Kidney (tissue), 14 donors: ENCODE measurements around the gene GSTA5. TPM values are rescaled to one million over a fixed set of nuclear protein-coding genes. Genes with fewer than 3 reads are reported as not detected.
"Not testable (repeated sequence)": the region's sequence is repeated elsewhere in the genome, so short reads cannot be mapped to it uniquely, and the experiment has no call there.

ENCODE experiments used
- DNase-seq, 5 donors: peaks; one replicate each; pipeline ENCODE4 v3.0.0-alpha.2; 2013 to 2020
- FAIRE-seq: peaks from 2 replicates; lab custom pipeline; 2012; peaks lifted over from hg19 to GRCh38; lab: Jason Lieb, UNC
- H3K27ac ChIP-seq, 2 donors: one replicate each; pipeline ENCODE4 v1.7.0; 2013; ENCODE audit warnings: low read depth in 2 of 2, low read length in 2 of 2, inconsistent platforms in 1 of 2
- H3K27me3 ChIP-seq: one replicate; pipeline ENCODE4 v1.7.1; 2013; ENCODE audit warnings: low read length, inconsistent platforms; ENCODE audit not compliant: control insufficient read depth, insufficient read depth
- H3K36me3 ChIP-seq, 3 donors: one replicate each; pipeline versions ENCODE4 v1.7.0 to v1.7.1; 2013; ENCODE audit warnings: low read length in 3 of 3, control low read depth in 1 of 3, inconsistent platforms in 1 of 3; ENCODE audit not compliant: insufficient read depth in 3 of 3, control insufficient read depth in 2 of 3
- H3K4me1 ChIP-seq, 3 donors: one replicate each; pipeline versions ENCODE4 v1.7.0 to v1.7.1; 2013; ENCODE audit warnings: low read length in 3 of 3, inconsistent platforms in 1 of 3, low read depth in 1 of 3; ENCODE audit not compliant: control insufficient read depth in 2 of 3, insufficient read depth in 2 of 3
- H3K4me3 ChIP-seq, 3 donors: one replicate each; pipeline versions ENCODE4 v1.7.0 to v1.8.1; 2013; ENCODE audit warnings: low read length in 3 of 3, control low read depth in 1 of 3, inconsistent platforms in 1 of 3
- H3K9ac ChIP-seq, 3 donors: one replicate each; pipeline versions ENCODE4 v1.7.0 to v1.7.1; 2013; ENCODE audit warnings: low read length in 3 of 3, control low read depth in 1 of 3, inconsistent platforms in 1 of 3
- H3K9me3 ChIP-seq, 3 donors: one replicate each; pipeline versions ENCODE4 v1.7.0 to v1.7.1; 2013; ENCODE audit warnings: low read length in 3 of 3, control low read depth in 1 of 3, inconsistent platforms in 1 of 3; ENCODE audit not compliant: control insufficient read depth in 2 of 3, insufficient read depth in 1 of 3
- CTCF ChIP-seq: IDR thresholded peaks from 3 replicates; pipeline ENCODE4 v1.5.1; 2012; ENCODE audit warnings: mild to moderate bottlenecking, moderate library complexity, borderline replicate concordance; ENCODE audit not compliant: insufficient read depth; ENCODE audit errors: extremely low read depth
- intact Hi-C: fragments of 100-400 bp; cut with DNase I; formaldehyde crosslinking; loops from one replicate; pipeline ENCODE4 v1.11.1; 2022
- polyA plus RNA-seq: library from polyadenylated mRNA; stranded (reverse); fragments of 350-450 nt; fragmentation: Illumina TruSeq; extraction: RNeasy Lipid Tissue Mini Kit (QIAGEN cat#74804); gene quantifications from one replicate; pipeline ENCODE4 v1.2.3, GENCODE V29; 2014; ENCODE audit warnings: low read depth, low replicate concordance; ENCODE audit not compliant: insufficient read depth
- total RNA-seq: library from RNA; stranded (reverse); fragmentation: NEBNext Ultra II Directional; extraction: Animal tissue kit (Norgen Biotek cat#: 25700); gene quantifications from one replicate; pipeline ENCODE4 v1.2.1, GENCODE V29; 2021
- donor health status: control.
- donor health status: control.
- donor health status: control.
- donor health status: control.
- donor health status: control.
- donor health status: DM: yes; HTN: yes; CAD: no.
- donor health status: Normal renal cell carcinoma (clear cell type).

The GSTA5 gene
- total and polyA plus RNA-seq, 2 donors from 2014 or later = not detected

GRCh38 chr6:52829046-52829817 lies 11.4 kb downstream of the GSTA5 start:
- intact Hi-C loops = no loop called here
- peak in 1 of 5 donors; percentile 69 for DNase-seq
- no peak for FAIRE-seq

GRCh38 chr6:52828621-52829020 lies 12.0 kb downstream of the GSTA5 start:
- H3K36me3 ChIP-seq = not testable (repeated sequence)

More at GRCh38 chr6:52829046-52829817, 11.4 kb downstream of the GSTA5 start:
- Histone ChIP-seq H3K4me3 (no peak overlapping the region), H3K27me3 (no peaks in the 10 kb centered on the region), H3K9me3 (no peaks in the 10 kb centered on the region), H3K36me3 (no peaks in the 10 kb centered on the region), H3K9ac (no peak overlapping the region), H3K27ac (no peak overlapping the region), H3K4me1 (no peaks in the 10 kb centered on the region)
- TF ChIP-seq CTCF = no peak

GRCh38 chr6:52827073-52827783 lies 13.4 kb downstream of the GSTA5 start:
- H3K27me3 ChIP-seq, H3K4me1 ChIP-seq, H3K9me3 ChIP-seq, H3K4me3 ChIP-seq, H3K9ac ChIP-seq, H3K36me3 ChIP-seq, H3K27ac ChIP-seq, intact Hi-C loops, FAIRE-seq, DNase-seq: not testable (repeated sequence)

More at GRCh38 chr6:52828621-52829020, 12.0 kb downstream of the GSTA5 start:
- DNase-seq, H3K9me3 ChIP-seq, FAIRE-seq, H3K4me3 ChIP-seq, intact Hi-C loops, H3K27ac ChIP-seq, H3K4me1 ChIP-seq, H3K27me3 ChIP-seq, H3K9ac ChIP-seq: not testable (repeated sequence)

GRCh38 chr6:52826513-52826912 lies 14.1 kb downstream of the GSTA5 start:
- no peaks in the 10 kb centered on the region for H3K4me1 ChIP-seq
- H3K27me3 ChIP-seq = no peaks in the 10 kb centered on the region
- H3K36me3 ChIP-seq = no peaks in the 10 kb centered on the region
- H3K9ac ChIP-seq = no peak overlapping the region
- no peak overlapping the region for H3K4me3 ChIP-seq
- no peak overlapping the region for H3K27ac ChIP-seq
- no peak for TF ChIP-seq CTCF
- intact Hi-C loops = no loop called here
- no peak for DNase-seq
- no peak for FAIRE-seq
- peaks cover 0 to 4% (median 0%) of the 10 kb centered on the region in 3 donors for H3K9me3 ChIP-seq

GRCh38 chr6:52825900-52826459 lies 14.6 kb downstream of the GSTA5 start:
- H3K27ac ChIP-seq, H3K4me3 ChIP-seq, H3K9ac ChIP-seq, H3K4me1 ChIP-seq, H3K36me3 ChIP-seq, FAIRE-seq, DNase-seq, intact Hi-C loops, H3K9me3 ChIP-seq, H3K27me3 ChIP-seq: not testable (repeated sequence)

GRCh38 chr6:52825270-52825793 lies 15.3 kb downstream of the GSTA5 start:
- H3K4me1 ChIP-seq, H3K4me3 ChIP-seq, H3K27me3 ChIP-seq, H3K27ac ChIP-seq, intact Hi-C loops, H3K9ac ChIP-seq, H3K9me3 ChIP-seq, FAIRE-seq, H3K36me3 ChIP-seq: not testable (repeated sequence)
- peak in 1 of 5 donors; percentile 66 for DNase-seq
